ENCODE results near the gene ZNF827. TPM values are rescaled to one million over a fixed set of nuclear protein-coding genes. Genes with fewer than 3 reads are reported as not detected.
A peak's percentile ranks its signal among the peaks of the same experiment; 100 is the strongest.

ZNF827 gene, protein sequence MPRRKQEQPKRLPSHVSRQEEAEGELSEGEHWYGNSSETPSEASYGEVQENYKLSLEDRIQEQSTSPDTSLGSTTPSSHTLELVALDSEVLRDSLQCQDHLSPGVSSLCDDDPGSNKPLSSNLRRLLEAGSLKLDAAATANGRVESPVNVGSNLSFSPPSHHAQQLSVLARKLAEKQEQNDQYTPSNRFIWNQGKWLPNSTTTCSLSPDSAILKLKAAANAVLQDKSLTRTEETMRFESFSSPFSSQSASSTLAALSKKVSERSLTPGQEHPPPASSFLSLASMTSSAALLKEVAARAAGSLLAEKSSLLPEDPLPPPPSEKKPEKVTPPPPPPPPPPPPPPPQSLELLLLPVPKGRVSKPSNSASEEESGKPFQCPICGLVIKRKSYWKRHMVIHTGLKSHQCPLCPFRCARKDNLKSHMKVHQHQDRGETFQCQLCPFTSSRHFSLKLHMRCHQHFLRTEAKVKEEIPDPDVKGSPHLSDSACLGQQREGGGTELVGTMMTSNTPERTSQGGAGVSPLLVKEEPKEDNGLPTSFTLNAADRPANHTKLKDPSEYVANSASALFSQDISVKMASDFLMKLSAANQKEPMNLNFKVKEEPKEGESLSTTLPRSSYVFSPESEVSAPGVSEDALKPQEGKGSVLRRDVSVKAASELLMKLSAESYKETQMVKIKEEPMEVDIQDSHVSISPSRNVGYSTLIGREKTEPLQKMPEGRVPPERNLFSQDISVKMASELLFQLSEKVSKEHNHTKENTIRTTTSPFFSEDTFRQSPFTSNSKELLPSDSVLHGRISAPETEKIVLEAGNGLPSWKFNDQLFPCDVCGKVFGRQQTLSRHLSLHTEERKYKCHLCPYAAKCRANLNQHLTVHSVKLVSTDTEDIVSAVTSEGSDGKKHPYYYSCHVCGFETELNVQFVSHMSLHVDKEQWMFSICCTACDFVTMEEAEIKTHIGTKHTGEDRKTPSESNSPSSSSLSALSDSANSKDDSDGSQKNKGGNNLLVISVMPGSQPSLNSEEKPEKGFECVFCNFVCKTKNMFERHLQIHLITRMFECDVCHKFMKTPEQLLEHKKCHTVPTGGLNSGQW
- 10 to 100 TPM; 11.8 to 40.5 TPM for total RNA-seq

DNA sequence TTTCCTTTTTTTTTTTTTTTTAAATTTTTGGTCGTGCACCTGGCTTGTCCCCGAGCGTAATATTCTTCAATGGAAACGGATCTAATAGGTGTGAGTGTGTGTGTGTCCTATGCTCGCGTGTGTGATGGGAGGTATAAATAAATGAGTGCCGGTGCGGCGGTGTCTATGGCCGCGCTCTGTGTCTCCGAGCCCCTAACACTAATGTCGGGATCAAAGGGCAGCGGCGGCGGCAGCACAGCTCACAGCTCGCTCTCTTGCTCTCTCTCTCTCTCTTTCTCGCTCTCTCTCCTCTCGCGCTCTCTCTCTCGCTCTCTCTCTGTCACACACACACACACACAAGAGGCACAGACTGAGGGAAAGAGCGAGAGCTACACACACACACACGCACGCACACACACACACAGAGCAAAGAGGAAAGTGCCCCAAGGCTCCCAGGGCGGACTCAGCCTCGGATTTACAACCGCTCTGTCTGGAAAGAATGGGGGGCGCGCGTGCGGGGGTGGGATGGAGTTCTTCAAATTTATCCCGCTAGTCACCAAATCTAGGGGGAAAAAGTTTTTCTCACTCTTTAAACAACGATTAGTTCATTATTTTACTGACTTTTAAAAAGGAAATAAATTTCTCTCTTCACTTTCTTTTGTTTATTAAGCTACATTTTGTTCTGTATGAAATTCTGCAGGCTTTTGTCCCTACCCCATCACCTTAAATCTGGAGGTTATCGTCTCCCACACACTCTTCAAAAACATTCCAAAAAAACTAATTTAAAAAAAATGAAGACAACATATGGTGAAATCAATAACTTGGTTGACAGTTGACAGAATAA is at the start of gene ZNF827:
Gene ZNF827, minus strand, starts transcription at position 206 of the 823 bp plus-strand sequence. CDS start 416 bp downstream, outside the sequence.
- peaks cover 25 to 39% of the 10 kb centered on the region in 2 donors for H3K4me1 Mint-ChIP-seq (ENCODE audit: low read depth in 2 of 2)

DNA sequence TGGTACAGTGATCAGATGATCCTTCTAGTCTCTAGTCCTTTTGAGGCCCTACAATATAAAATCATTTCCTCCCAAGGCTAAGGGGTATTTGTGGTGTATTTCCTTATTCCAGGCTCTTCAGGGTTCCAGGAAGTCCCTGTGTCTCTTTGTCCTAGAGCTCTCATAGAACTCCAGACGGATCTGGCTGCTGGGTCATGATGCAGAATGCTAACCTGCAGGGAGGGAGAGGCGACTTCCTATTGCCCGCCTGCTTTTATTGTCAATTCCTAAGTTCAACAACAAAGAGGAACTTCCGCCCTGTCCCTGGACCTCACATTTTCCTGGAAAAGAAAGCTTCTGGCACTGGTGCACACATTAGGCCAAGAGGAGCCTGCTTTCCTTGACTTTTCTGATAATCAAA is 45.9 kb upstream of the ZNF827 start:
- H3K36me3 Mint-ChIP-seq: no peaks in the 10 kb centered on the region
- no peak overlapping the region for H3K27ac Mint-ChIP-seq
- no peak for ATAC-seq
- no peak for DNase-seq (ENCODE audit: low spot score)
- no peak overlapping the region for H3K4me3 Mint-ChIP-seq
- peaks cover 5 to 17% of the 10 kb centered on the region in 2 donors for H3K27me3 Mint-ChIP-seq
- no peaks in the 10 kb centered on the region for H3K4me1 Mint-ChIP-seq (ENCODE audit: low read depth in 2 of 2)
- H3K9me3 Mint-ChIP-seq: no peaks in the 10 kb centered on the region

More for the DNA sequence above, at the start of gene ZNF827:
- peak within 1 kb of the TSS; percentile 94 for H3K4me3 Mint-ChIP-seq
- H3K9me3 Mint-ChIP-seq: no peaks in the 10 kb centered on the region
- peak within 1 kb of the TSS; percentile 75 to 78 for H3K27ac Mint-ChIP-seq
- no peaks in the 10 kb centered on the region for H3K36me3 Mint-ChIP-seq
- H3K27me3 Mint-ChIP-seq: no peaks in the 10 kb centered on the region
- ATAC-seq: peak; percentile 61
- DNase-seq (ENCODE audit: low spot score): peak; percentile 72

DNA sequence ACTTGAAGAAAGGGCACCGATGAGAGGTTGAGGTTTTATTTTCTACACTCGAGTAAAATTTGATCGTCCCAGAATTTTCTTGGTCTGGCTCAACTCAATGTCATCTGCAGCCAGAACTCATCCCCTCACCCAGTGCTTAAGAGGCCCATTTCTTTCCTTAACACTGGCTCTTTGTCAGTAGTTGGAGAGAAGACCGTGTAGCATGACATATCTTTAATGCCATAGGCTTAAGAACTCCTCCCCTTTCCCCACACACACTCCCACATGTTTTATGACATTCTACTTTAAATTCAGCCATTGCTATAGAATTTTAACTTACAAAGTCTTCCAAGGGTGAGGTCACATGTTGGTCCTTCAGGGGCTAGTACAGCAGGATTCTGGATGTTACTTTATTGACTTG is 44.2 kb upstream of the ZNF827 start:
- no peaks in the 10 kb centered on the region for H3K9me3 Mint-ChIP-seq
- H3K27me3 Mint-ChIP-seq: peaks cover 5 to 30% of the 10 kb centered on the region in 2 donors
- H3K27ac Mint-ChIP-seq: no peak overlapping the region
- DNase-seq (ENCODE audit: low spot score) (no peak), ATAC-seq (no peak)
- no peak overlapping the region for H3K4me3 Mint-ChIP-seq
- no peaks in the 10 kb centered on the region for H3K36me3 Mint-ChIP-seq
- H3K4me1 Mint-ChIP-seq (ENCODE audit: low read depth in 2 of 2): no peaks in the 10 kb centered on the region

DNA sequence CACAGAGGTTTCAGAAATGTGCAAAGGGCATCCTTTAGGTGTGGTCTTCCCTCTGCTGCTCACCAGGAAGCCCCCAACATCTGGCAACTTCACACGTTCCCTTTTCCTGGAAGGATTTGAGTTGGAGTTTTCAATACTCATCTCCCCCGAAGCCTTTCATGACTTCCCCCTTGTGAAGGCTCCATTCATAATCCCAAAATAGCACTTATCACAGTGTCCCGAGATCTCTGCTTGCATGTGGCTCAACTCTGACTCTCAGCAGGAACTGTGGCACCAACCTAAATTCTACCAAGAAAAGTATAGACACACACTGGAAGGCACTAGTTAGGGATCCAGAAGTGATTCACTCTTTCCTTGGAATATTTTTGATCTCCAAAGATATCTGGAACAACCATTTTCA is 40.5 kb upstream of the ZNF827 start:
- no peaks in the 10 kb centered on the region for H3K4me1 Mint-ChIP-seq (ENCODE audit: low read depth in 2 of 2)
- H3K27me3 Mint-ChIP-seq: peaks cover 15 to 58% of the 10 kb centered on the region in 2 donors
- no peaks in the 10 kb centered on the region for H3K36me3 Mint-ChIP-seq

DNA sequence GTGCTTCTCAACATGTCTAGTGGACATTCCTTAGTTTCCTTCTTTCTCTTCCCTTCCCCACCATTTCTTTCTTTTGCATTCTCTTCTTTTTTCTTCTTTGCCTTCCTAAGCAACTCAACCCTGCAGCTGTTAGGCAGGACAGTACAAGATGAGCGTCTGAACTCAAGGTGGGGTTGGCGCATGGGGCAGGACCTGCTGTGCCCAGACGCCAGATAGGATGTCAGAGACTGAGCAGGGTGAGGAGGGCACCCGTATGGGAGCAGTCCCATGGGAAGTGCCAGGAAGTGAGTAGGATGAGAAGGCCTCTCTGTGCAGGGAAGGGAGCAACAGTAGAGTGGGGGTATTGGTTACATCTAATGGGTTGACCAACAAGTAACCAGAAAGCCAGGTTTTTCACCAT is 38.1 kb upstream of the ZNF827 start:
- Mint-ChIP-seq H3K36me3 (no peaks in the 10 kb centered on the region), H3K27me3 (peaks cover 16 to 61% of the 10 kb centered on the region in 2 donors), H3K4me3 (no peak overlapping the region), H3K9me3 (no peaks in the 10 kb centered on the region), H3K4me1 (ENCODE audit: low read depth in 2 of 2) (no peaks in the 10 kb centered on the region), H3K27ac (no peak overlapping the region)
- DNase-seq (ENCODE audit: low spot score) (no peak), ATAC-seq (peak in 1 of 2 donors; percentile 69)

More for the DNA sequence above, 40.5 kb upstream of the ZNF827 start:
- no peaks in the 10 kb centered on the region for H3K9me3 Mint-ChIP-seq
- no peak overlapping the region for H3K27ac Mint-ChIP-seq
- DNase-seq (ENCODE audit: low spot score): no peak
- no peak for ATAC-seq
- no peak overlapping the region for H3K4me3 Mint-ChIP-seq

DNA sequence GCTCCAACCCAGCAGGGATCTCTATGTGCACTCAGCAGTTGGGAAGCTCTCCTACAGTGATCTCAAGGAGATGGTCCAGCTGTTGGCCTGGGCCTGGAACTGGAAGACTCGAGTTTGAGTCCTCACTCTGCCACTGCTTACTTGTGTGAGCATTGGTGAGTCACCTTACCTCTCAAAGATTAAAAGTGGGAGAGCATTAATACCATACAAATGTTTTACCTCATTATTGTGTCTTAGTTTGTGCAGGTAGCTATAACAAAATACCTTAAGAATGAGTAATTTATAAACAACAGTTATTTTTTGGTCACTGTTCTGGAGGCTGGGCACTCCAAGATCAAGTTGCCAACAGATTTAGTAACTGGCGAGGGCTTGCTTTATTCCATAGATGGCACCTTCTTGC is 21.4 kb upstream of the ZNF827 start:
- ATAC-seq (no peak), DNase-seq (ENCODE audit: low spot score) (no peak)
- Mint-ChIP-seq H3K27ac (no peak overlapping the region), H3K36me3 (no peaks in the 10 kb centered on the region), H3K4me3 (no peak overlapping the region), H3K4me1 (ENCODE audit: low read depth in 2 of 2) (peaks cover 0 to 5% of the 10 kb centered on the region in 2 donors), H3K9me3 (no peaks in the 10 kb centered on the region), H3K27me3 (peaks cover 14 to 33% of the 10 kb centered on the region in 2 donors)

DNA sequence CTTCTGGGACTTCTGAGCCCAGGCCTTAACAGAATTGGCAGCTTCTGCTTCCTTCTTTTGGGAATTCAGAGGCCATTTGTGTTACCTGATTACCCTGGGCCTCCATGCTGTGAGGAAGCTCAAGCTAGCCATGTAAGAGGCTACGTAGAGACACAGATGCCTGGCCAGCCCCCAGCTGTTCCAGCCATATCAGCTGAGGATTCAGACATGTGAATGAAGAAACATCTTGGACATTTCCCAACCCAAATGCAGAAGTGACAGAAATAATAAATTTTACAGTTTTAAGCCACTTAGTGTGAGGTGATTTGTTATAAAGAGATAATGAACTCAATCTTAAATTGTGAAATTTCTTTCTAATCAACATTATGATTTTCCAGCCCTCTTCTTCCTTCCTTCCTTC is 18.7 kb upstream of the ZNF827 start:
- H3K4me1 Mint-ChIP-seq (ENCODE audit: low read depth in 2 of 2): peaks cover 0 to 5% of the 10 kb centered on the region in 2 donors
- no peak for ATAC-seq

DNA sequence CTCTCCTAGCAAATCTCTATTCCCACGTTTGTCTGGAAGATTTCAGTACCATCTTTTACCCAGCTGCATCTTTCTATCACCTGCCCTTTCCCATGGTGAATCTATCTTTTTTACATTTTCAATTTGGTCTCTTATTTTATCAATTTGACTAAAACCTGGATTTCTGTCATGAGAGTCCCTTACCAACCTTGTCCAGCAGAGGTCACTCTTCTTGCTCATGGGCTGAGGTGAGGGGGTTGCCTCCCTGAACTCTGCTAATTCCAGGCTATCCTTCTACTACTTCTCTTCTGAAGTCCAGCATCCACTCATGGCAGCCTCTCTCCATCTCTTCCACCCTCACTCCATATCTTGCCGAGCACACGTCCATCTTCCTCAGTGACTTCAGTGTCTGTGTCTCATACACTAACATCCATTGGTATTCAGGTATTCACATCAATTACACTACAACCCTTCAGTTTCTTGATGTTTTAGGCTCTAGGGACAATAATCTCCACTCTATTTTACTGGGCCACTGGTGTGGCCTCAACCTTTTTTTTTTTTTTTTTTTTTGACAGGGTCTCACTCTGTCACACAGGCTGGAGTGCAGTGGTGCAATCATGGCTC is 17.8 kb upstream of the ZNF827 start:
- no peak overlapping the region for H3K4me3 Mint-ChIP-seq
- no peak overlapping the region for H3K27ac Mint-ChIP-seq
- DNase-seq (ENCODE audit: low spot score) (no peak), ATAC-seq (no peak)
- no peaks in the 10 kb centered on the region for H3K36me3 Mint-ChIP-seq
- H3K9me3 Mint-ChIP-seq: no peaks in the 10 kb centered on the region
- H3K27me3 Mint-ChIP-seq: peaks cover 8 to 29% of the 10 kb centered on the region in 2 donors
- peaks cover 0 to 5% of the 10 kb centered on the region in 2 donors for H3K4me1 Mint-ChIP-seq (ENCODE audit: low read depth in 2 of 2)

More for the DNA sequence above, 18.7 kb upstream of the ZNF827 start:
- H3K27ac Mint-ChIP-seq: no peak overlapping the region
- DNase-seq (ENCODE audit: low spot score): no peak
- H3K9me3 Mint-ChIP-seq: no peaks in the 10 kb centered on the region
- H3K36me3 Mint-ChIP-seq: no peaks in the 10 kb centered on the region
- H3K4me3 Mint-ChIP-seq: no peak overlapping the region
- peaks cover 8 to 23% of the 10 kb centered on the region in 2 donors for H3K27me3 Mint-ChIP-seq

DNA sequence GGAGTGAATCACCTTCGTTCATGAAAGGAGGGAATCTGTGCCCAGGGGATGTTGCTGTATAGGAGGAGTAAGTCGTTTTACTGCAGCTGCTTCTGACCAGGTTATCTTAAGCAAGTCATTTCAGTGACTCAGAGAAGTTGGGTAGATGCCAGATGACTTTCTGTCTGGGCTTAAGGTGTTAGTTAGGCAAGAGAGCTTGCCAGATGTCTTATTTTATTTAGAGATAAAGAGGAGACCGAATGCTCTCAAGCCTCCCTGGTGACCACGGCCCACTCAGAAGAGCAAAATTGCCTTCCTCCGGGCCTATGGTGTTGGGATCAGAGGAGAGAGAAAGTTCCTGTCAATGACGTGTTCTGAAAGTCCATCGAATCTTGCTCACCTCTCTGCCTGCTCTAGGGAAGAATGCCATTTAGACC is 16.3 kb upstream of the ZNF827 start:
- no peaks in the 10 kb centered on the region for H3K9me3 Mint-ChIP-seq
- no peak overlapping the region for H3K4me3 Mint-ChIP-seq
- ATAC-seq: no peak
- no peaks in the 10 kb centered on the region for H3K36me3 Mint-ChIP-seq
- no peak for DNase-seq (ENCODE audit: low spot score)
- H3K4me1 Mint-ChIP-seq (ENCODE audit: low read depth in 2 of 2): peaks cover 0 to 5% of the 10 kb centered on the region in 2 donors
- no peak overlapping the region for H3K27ac Mint-ChIP-seq
- peaks cover 12 to 33% of the 10 kb centered on the region in 2 donors for H3K27me3 Mint-ChIP-seq

DNA sequence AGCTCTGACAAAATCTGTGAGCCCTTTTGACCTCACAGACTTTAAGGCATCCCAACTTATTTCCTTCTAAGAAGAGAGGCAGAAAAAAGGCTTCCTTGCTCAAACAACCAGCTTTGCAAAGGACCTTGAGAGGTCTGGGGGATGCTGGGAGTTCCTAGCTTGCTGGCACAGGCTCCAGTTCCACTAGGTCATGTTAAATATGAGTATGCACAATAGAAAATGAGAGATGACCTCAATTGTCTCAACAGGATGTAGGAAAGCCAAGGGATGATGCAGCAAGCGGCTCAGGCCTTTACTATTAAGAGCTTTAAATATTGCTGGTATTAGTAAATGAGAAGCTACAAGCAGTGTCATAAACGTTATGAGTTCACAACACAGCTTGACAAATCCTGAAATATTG is 13.3 kb upstream of the ZNF827 start:
- no peak for DNase-seq (ENCODE audit: low spot score)
- Mint-ChIP-seq H3K4me3 (no peak overlapping the region), H3K27me3 (peaks cover 23 to 32% of the 10 kb centered on the region in 2 donors), H3K36me3 (no peaks in the 10 kb centered on the region), H3K4me1 (ENCODE audit: low read depth in 2 of 2) (peaks cover 0 to 5% of the 10 kb centered on the region in 2 donors), H3K9me3 (no peaks in the 10 kb centered on the region), H3K27ac (no peak overlapping the region)
- ATAC-seq: no peak

DNA sequence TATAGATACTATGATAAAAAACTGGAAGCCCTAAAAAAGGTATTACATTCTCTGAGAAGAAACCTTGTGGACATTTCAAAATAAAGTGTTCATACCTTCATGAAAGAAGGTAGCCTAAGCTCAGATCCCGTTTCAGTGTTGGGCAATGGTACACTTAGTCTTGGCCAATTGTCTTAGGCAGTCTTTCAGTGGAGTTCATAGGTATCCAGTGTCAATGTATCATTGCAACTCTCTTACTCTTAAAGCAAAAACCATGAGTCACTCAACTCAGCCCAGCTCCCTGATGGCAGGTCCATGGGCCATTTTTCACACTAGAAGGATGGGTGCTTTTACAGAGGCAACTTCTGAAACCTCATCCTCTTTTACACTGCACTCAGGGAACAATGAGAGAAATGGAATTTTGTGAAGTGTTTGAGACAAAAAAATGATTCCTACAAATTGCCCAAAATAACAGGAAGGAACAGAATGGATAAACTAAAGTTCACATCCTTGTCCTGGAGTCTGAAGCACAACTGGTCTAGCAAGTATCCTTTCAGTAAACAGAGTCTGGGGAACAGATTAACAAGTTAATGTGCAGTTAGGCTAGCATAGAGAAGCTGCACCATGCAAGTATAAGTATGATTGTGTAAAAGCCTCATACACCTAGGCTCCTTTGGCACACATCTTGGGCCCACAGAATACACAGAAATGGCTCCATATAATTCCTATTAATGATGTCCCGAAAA is 7.0 kb upstream of the ZNF827 start:
- H3K27ac Mint-ChIP-seq: no peak overlapping the region
- no peak for ATAC-seq
- H3K36me3 Mint-ChIP-seq: no peaks in the 10 kb centered on the region
- no peaks in the 10 kb centered on the region for H3K9me3 Mint-ChIP-seq
- H3K4me1 Mint-ChIP-seq (ENCODE audit: low read depth in 2 of 2): no peaks in the 10 kb centered on the region
- peaks cover 17 to 18% of the 10 kb centered on the region in 2 donors for H3K27me3 Mint-ChIP-seq
- no peak for DNase-seq (ENCODE audit: low spot score)
- no peak overlapping the region for H3K4me3 Mint-ChIP-seq

DNA sequence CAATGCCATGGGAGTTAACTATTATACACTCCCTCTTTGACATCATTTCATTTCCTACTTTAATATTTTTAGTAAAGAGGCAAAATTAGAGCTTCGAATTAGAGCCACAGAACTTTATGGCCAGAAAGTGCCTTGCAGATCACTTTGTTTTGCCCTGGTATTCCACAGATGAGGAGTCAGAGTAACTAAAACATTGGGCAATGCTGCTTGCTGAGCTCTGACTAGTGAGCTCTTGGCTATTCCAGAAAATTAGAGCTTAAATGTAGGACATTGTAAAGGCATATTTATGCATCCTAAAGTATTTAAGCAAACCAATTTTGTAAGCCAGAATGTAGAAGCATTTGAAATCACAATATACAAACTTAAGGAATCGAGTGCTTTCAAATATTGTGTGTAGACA is 6.3 kb upstream of the ZNF827 start:
- Mint-ChIP-seq H3K4me1 (ENCODE audit: low read depth in 2 of 2) (no peaks in the 10 kb centered on the region), H3K27ac (no peak overlapping the region)
- ATAC-seq: no peak

More for the DNA sequence above, 6.3 kb upstream of the ZNF827 start:
- no peak for DNase-seq (ENCODE audit: low spot score)
- no peak overlapping the region for H3K4me3 Mint-ChIP-seq
- H3K36me3 Mint-ChIP-seq: no peaks in the 10 kb centered on the region
- H3K27me3 Mint-ChIP-seq: peaks cover 10 to 14% of the 10 kb centered on the region in 2 donors
- H3K9me3 Mint-ChIP-seq: no peaks in the 10 kb centered on the region
